ENCODE results near the gene ABCA7. TPM values are rescaled to one million over a fixed set of nuclear protein-coding genes. Genes with fewer than 3 reads are reported as not detected.

Gene ABCA7
- total and polyA plus RNA-seq, 2 of the 13 experiments (the other 11 are each of a cell fraction or from before 2014, with no cell fraction given) = 4.4 to 32.4 TPM

DNA sequence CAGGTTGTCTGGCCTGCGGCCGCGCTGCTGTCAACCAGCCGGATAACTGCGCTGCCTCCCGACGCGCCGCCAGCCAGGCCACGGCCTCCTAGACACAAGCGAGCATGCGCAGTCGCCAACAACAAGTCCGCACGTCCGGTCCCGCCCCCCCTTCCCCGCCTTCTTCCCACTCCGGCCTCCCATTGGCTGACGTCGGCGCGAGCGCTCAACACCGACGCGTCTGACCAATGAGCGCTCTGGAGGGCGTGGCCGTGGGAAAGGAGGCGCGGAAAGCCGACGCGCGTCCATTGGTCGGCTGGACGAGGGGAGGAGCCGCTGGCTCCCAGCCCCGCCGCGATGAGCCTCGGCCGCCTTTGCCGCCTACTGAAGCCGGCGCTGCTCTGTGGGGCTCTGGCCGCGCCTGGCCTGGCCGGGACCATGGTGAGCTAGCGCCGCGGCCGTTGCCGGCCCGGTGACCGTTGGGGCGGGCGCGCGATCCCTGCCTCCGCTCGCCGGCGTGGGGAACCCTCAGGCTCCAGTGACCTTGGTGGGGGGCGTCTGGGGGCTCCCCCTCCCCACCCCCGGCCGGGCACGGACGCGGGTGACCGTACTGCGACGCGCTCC is 63.9 kb downstream of the ABCA7 start, which contains the start of gene GPX4 (continued):
- TF ChIP-seq, protein P1, sequence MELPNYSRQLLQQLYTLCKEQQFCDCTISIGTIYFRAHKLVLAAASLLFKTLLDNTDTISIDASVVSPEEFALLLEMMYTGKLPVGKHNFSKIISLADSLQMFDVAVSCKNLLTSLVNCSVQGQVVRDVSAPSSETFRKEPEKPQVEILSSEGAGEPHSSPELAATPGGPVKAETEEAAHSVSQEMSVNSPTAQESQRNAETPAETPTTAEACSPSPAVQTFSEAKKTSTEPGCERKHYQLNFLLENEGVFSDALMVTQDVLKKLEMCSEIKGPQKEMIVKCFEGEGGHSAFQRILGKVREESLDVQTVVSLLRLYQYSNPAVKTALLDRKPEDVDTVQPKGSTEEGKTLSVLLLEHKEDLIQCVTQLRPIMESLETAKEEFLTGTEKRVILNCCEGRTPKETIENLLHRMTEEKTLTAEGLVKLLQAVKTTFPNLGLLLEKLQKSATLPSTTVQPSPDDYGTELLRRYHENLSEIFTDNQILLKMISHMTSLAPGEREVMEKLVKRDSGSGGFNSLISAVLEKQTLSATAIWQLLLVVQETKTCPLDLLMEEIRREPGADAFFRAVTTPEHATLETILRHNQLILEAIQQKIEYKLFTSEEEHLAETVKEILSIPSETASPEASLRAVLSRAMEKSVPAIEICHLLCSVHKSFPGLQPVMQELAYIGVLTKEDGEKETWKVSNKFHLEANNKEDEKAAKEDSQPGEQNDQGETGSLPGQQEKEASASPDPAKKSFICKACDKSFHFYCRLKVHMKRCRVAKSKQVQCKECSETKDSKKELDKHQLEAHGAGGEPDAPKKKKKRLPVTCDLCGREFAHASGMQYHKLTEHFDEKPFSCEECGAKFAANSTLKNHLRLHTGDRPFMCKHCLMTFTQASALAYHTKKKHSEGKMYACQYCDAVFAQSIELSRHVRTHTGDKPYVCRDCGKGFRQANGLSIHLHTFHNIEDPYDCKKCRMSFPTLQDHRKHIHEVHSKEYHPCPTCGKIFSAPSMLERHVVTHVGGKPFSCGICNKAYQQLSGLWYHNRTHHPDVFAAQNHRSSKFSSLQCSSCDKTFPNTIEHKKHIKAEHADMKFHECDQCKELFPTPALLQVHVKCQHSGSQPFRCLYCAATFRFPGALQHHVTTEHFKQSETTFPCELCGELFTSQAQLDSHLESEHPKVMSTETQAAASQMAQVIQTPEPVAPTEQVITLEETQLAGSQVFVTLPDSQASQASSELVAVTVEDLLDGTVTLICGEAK (IDR thresholded peaks at IDR 0.05) = no peak
- TF ChIP-seq, protein P1 (CRISPR knock-in tag; IDR thresholded peaks at IDR 0.05) = peak; percentile 56; the same call in 1 of the 2 replicates
- no peak for TF ChIP-seq ZNF629 (CRISPR knock-in tag; conservative IDR thresholded peaks at IDR 0.05)
- peak; percentile 30 for TF ChIP-seq ASH2L (IDR thresholded peaks at IDR 0.05; ENCODE audit: insufficient read length, low read depth, low read length)
- TF ChIP-seq, protein P2, sequence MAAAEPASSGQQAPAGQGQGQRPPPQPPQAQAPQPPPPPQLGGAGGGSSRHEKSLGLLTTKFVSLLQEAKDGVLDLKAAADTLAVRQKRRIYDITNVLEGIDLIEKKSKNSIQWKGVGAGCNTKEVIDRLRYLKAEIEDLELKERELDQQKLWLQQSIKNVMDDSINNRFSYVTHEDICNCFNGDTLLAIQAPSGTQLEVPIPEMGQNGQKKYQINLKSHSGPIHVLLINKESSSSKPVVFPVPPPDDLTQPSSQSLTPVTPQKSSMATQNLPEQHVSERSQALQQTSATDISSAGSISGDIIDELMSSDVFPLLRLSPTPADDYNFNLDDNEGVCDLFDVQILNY (CRISPR knock-in tag; conservative IDR thresholded peaks at IDR 0.05) = peak; percentile 65; the same call in 1 of the 2 replicates
- TF ChIP-seq, protein P3, sequence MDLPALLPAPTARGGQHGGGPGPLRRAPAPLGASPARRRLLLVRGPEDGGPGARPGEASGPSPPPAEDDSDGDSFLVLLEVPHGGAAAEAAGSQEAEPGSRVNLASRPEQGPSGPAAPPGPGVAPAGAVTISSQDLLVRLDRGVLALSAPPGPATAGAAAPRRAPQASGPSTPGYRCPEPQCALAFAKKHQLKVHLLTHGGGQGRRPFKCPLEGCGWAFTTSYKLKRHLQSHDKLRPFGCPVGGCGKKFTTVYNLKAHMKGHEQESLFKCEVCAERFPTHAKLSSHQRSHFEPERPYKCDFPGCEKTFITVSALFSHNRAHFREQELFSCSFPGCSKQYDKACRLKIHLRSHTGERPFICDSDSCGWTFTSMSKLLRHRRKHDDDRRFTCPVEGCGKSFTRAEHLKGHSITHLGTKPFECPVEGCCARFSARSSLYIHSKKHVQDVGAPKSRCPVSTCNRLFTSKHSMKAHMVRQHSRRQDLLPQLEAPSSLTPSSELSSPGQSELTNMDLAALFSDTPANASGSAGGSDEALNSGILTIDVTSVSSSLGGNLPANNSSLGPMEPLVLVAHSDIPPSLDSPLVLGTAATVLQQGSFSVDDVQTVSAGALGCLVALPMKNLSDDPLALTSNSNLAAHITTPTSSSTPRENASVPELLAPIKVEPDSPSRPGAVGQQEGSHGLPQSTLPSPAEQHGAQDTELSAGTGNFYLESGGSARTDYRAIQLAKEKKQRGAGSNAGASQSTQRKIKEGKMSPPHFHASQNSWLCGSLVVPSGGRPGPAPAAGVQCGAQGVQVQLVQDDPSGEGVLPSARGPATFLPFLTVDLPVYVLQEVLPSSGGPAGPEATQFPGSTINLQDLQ (CRISPR knock-in tag; IDR thresholded peaks at IDR 0.05) = 0 out of 2 replicates have a peak, but pooled peaks have one; percentile 39
- peak; percentile 50; the same call in 1 of the 2 replicates for TF ChIP-seq ZNF430 (CRISPR knock-in tag; IDR thresholded peaks at IDR 0.05)
- peak; percentile 63; the same call in 1 of the 2 replicates for TF ChIP-seq IRX3 (CRISPR knock-in tag; IDR thresholded peaks at IDR 0.05; ENCODE audit: borderline replicate concordance, low read depth)
- no peak for TF ChIP-seq ZNF432 (CRISPR knock-in tag; IDR thresholded peaks at IDR 0.05; ENCODE audit: borderline replicate concordance)
- no peak; the same call in 1 of the 2 replicates for TF ChIP-seq SALL2 (CRISPR knock-in tag; IDR thresholded peaks at IDR 0.05)
- TF ChIP-seq KDM5B (CRISPR knock-in tag; IDR thresholded peaks at IDR 0.05; ENCODE audit: borderline replicate concordance) = peak; percentile 84; the same call in 1 of the 2 replicates
- TF ChIP-seq RBM22 (optimal IDR thresholded peaks at IDR 0.05; ENCODE audit: low read length) = no peak
- peak; percentile 44; the same call in 1 of the 2 replicates for TF ChIP-seq SAFB2 (CRISPR knock-in tag; IDR thresholded peaks at IDR 0.05; ENCODE audit: borderline replicate concordance, low read depth)
- TF ChIP-seq, protein P4, sequence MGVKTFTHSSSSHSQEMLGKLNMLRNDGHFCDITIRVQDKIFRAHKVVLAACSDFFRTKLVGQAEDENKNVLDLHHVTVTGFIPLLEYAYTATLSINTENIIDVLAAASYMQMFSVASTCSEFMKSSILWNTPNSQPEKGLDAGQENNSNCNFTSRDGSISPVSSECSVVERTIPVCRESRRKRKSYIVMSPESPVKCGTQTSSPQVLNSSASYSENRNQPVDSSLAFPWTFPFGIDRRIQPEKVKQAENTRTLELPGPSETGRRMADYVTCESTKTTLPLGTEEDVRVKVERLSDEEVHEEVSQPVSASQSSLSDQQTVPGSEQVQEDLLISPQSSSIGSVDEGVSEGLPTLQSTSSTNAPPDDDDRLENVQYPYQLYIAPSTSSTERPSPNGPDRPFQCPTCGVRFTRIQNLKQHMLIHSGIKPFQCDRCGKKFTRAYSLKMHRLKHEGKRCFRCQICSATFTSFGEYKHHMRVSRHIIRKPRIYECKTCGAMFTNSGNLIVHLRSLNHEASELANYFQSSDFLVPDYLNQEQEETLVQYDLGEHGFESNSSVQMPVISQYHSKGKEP (CRISPR knock-in tag; IDR thresholded peaks at IDR 0.05) = 0 out of 2 replicates have a peak, but pooled peaks have one; percentile 41

Measured in HepG2 (cell line).